Bronchial epithelial cell (primary cell): Measurements from ENCODE around the gene IFT43. TPM values are rescaled to one million over a fixed set of nuclear protein-coding genes. Genes with fewer than 3 reads are reported as not detected.

Experiments used
- DNase-seq: peaks from one replicate; pipeline ENCODE4 v3.0.0-alpha.2; 2010; ENCODE audit warnings: low read depth
- FAIRE-seq: peaks from 2 replicates; lab custom pipeline; 2011; peaks lifted over from hg19 to GRCh38; lab: Jason Lieb, UNC
- H3K27me3 ChIP-seq: 2 replicates; pipeline ENCODE4 v1.5.1; 2011; ENCODE audit warnings: low read length; ENCODE audit not compliant: control insufficient read depth, insufficient read depth
- H3K36me3 ChIP-seq: 2 replicates; pipeline ENCODE4 v1.5.1; 2011; ENCODE audit warnings: low read length; ENCODE audit not compliant: control insufficient read depth, insufficient read depth
- H3K4me3 ChIP-seq: 2 replicates; pipeline ENCODE4 v1.5.1; 2011; ENCODE audit warnings: mild to moderate bottlenecking, low read depth, low read length, control low read depth
- total RNA-seq: library from RNA; depleted of rRNA; stranded (reverse); fragments of >200 nt; gene quantifications from 2 replicates; pipeline ENCODE4 v1.2.1, GENCODE V29; 2014
- TF ChIP-seq, protein P1 (sequence below): IDR thresholded peaks from 2 replicates; pipeline ENCODE4 v1.5.1; 2011; ENCODE audit warnings: mild to moderate bottlenecking, moderate library complexity, low read length, control low read depth, inconsistent platforms; ENCODE audit not compliant: insufficient read depth, severe bottlenecking

Gene IFT43
- total RNA-seq, 1 donor from 2014 or later, result 24.0 TPM

DNA sequence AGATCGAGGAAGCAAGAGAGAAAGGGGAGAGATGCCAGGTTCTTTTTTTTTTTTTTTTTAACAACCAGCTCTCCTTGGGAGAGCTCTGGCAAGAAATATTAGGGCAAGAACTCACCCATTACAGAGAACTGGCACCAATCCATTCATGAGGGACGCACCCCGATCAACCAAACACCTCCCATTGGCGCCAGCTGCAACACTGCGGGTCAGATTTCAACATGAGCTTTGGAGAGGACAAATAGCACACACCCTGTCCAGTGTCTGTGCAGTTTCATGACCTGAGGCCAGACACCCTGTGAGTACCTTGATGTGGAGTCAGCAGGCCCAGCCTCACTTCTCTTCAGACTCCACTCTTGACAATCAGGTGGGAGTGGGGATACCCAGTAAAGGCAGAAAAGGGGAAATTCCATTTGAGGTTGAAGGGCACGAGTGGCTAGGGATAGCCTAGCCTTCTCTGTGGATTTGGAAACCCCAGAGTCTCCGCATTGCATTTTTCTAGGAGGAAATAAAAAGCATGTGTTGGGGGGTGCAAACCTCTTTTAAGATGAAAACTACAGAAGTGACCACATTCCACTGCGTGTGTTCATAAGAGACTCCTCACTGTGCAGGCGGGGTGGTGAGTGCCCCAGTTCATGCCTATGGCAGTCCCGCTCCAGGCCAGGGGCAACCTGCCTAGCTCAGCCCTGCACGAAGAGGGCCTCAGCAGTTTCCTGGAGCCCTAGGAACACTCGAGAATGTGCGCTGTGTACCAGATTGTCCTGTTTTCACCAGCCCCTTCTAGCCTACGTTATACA, 123.7 kb downstream of the IFT43 start:
- H3K4me3 ChIP-seq, result no peak overlapping the region
- H3K36me3 ChIP-seq, result no peaks in the 10 kb centered on the region
- H3K27me3 ChIP-seq, result peaks cover 2% of the 10 kb centered on the region
- DNase-seq, result peak; percentile 16
- TF ChIP-seq, protein P1, sequence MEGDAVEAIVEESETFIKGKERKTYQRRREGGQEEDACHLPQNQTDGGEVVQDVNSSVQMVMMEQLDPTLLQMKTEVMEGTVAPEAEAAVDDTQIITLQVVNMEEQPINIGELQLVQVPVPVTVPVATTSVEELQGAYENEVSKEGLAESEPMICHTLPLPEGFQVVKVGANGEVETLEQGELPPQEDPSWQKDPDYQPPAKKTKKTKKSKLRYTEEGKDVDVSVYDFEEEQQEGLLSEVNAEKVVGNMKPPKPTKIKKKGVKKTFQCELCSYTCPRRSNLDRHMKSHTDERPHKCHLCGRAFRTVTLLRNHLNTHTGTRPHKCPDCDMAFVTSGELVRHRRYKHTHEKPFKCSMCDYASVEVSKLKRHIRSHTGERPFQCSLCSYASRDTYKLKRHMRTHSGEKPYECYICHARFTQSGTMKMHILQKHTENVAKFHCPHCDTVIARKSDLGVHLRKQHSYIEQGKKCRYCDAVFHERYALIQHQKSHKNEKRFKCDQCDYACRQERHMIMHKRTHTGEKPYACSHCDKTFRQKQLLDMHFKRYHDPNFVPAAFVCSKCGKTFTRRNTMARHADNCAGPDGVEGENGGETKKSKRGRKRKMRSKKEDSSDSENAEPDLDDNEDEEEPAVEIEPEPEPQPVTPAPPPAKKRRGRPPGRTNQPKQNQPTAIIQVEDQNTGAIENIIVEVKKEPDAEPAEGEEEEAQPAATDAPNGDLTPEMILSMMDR, result no peak
- FAIRE-seq, result no peak

DNA sequence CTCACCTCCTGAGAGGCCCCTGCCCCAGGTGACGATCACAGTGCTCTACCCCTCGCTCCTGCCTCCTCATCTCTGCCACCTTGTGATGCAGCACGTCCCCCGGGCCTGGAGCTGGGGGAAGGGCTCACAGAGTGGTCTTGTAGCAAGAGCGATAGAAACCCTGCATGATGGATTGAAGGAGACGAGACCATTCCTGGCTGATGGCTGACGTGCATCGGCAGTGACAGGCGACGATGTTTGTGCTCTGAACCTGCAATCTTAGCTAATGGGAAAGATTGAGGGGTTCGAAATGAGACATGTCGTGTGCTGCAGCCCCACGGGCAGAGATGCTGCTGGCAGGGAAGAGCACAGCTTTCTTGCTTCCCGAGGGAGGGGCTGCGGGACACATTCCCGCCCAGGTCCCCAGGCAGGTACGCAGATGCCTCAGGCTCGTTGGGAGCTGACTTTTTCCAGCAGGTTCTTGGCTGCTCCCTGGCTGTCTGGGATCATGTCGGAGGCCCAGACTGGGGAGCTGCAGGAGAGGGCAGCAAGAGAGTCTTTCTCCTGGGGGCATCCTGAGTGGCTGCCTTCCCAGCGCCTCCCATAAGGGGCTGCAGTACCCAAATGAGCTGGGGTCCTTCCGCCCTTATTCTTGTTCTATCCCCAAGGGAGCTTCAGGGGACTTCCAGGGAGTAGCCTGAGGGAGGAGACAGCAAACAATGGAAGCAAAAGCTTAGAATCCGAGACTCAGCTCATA, 127.5 kb downstream of the IFT43 start:
- H3K4me3 ChIP-seq, result no peak overlapping the region
- TF ChIP-seq, protein P1, result no peak
- H3K27me3 ChIP-seq, result no peaks in the 10 kb centered on the region
- DNase-seq (no peak), FAIRE-seq (no peak)
- H3K36me3 ChIP-seq, result no peaks in the 10 kb centered on the region

DNA sequence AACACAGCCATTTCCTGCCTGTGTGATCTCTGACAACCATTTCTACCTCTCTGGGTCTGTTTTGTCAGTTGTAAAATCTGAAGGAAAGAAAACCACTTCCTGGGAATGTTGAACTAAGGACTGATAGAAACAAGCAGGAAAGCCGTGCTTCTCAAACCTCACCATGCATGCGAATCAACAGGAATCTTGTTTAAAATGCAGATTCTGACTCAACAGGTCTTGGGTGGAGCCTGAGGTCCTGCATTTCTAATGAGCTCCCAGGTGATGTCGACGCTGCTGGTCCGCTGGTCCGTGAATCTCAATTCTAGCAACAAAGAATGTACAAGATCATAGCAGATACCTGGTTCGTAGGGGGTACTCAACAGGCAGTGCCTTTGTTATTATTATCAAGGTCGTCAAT, 128.1 kb downstream of the IFT43 start:
- H3K27me3 ChIP-seq, result no peaks in the 10 kb centered on the region
- no peak overlapping the region for H3K4me3 ChIP-seq
- TF ChIP-seq, protein P1, result no peak
- no peaks in the 10 kb centered on the region for H3K36me3 ChIP-seq
- FAIRE-seq (no peak), DNase-seq (no peak)

DNA sequence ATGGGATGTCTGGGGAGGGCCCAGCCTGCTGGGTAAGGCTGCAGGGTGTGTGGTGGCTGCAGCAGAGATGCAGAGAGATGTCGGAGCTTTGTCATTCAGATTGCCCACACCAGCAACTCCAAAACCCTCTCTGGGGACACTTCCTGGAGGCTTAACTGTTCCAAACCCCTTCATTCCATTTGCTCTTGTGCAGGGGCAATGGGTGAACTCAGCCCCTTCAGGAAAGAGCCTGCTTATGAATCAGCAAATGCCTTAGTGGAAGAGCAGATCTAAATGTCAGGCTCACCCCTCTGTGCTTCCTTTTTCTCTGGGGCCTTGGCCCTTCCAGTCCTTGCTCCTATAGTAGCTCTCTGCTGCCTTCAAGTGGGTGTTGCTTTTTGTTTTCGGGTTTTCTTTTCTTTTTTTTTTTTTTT, 129.5 kb downstream of the IFT43 start:
- TF ChIP-seq, protein P1, result no peak
- H3K36me3 ChIP-seq, result no peaks in the 10 kb centered on the region
- DNase-seq (no peak), FAIRE-seq (peak; percentile 75)
- no peak overlapping the region for H3K4me3 ChIP-seq
- no peaks in the 10 kb centered on the region for H3K27me3 ChIP-seq

DNA sequence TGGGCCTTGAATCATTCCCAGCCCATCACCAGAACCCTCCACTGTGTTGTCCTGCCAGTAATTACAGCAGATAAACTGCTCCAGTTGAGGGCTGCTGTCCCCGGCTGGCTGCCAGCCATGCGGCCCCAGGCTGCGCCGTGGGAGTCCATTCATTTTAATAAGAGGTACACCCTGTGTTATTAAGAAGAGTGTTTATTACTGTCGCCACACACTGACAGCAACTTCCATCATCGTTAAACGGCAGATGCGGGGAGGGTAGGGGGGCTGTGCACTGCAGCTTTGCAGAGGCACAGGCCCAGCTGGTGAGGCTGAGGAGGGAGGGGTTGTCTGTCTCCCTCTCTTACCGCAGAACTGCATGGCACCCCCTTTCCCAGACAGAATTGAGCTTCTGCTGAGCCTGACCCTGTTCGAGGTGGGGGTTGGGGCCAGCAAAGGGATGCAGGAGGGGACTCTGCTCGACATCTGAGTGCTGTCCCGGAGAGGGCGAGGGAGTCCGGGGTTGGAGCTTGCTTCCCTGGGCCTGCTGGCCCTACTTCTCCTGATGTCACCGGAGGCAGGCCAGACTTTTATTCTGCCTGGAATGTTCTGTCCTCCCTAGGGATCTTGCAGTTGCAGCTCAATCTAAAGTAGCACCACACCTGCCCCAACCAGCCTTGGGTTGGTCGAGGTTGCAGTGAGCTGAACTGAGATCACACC, 132.4 kb downstream of the IFT43 start:
- H3K36me3 ChIP-seq, result no peaks in the 10 kb centered on the region
- TF ChIP-seq, protein P1, result no peak
- H3K4me3 ChIP-seq, result no peak overlapping the region
- FAIRE-seq (no peak), DNase-seq (no peak)
- H3K27me3 ChIP-seq, result no peaks in the 10 kb centered on the region
